Nephron progenitor cell (in vitro differentiated cells): ENCODE measurements around the gene SLC9C1.
A peak's percentile ranks its signal among the peaks of the same experiment; 100 is the strongest.
"Not testable (repeated sequence)": the region's sequence is repeated elsewhere in the genome, so short reads cannot be mapped to it uniquely, and the experiment has no call there.

Experiments used
- DNase-seq: peaks from one replicate; pipeline ENCODE4 v3.0.0; 2021
- H3K27ac Mint-ChIP-seq: 2 replicates; pipeline ENCODE4 v1.8.0; 2021; ENCODE audit warnings: mild to moderate bottlenecking, moderate library complexity, mixed read lengths
- H3K27me3 Mint-ChIP-seq: 2 replicates; pipeline ENCODE4 v1.8.0; 2021; ENCODE audit warnings: mild to moderate bottlenecking, low read depth, mixed read lengths; ENCODE audit not compliant: poor library complexity
- H3K36me3 Mint-ChIP-seq: 2 replicates; pipeline ENCODE4 v1.8.0; 2021; ENCODE audit warnings: low read depth, mixed read lengths
- H3K4me1 Mint-ChIP-seq: 2 replicates; pipeline ENCODE4 v1.8.0; 2021; ENCODE audit warnings: mixed read lengths
- H3K4me3 Mint-ChIP-seq: 2 replicates; pipeline ENCODE4 v1.8.0; 2021; ENCODE audit warnings: mild to moderate bottlenecking, moderate library complexity, mixed read lengths
- H3K9me3 Mint-ChIP-seq: 2 replicates; pipeline ENCODE4 v1.8.0; 2021; ENCODE audit warnings: mild to moderate bottlenecking, moderate library complexity, mixed read lengths
- CTCF ChIP-seq: fragments of 200-600 bp; sonication (generic); IDR thresholded peaks from 2 replicates; pipeline ENCODE4 v1.5.0; 2021; ENCODE audit warnings: antibody characterized with exemption

The SLC9C1 gene

GRCh38 chr3:112200317-112200666 lies 93.7 kb downstream of the SLC9C1 start:
- no peaks in the 10 kb centered on the region for H3K4me1 Mint-ChIP-seq
- H3K27ac Mint-ChIP-seq = no peak overlapping the region
- peaks cover 39% of the 10 kb centered on the region for H3K36me3 Mint-ChIP-seq
- no peak for TF ChIP-seq CTCF
- no peak for DNase-seq
- H3K9me3 Mint-ChIP-seq = peaks cover 14% of the 10 kb centered on the region
- H3K4me3 Mint-ChIP-seq = no peak overlapping the region
- no peaks in the 10 kb centered on the region for H3K27me3 Mint-ChIP-seq

GRCh38 chr3:112199622-112200316 lies 94.2 kb downstream of the SLC9C1 start:
- TF ChIP-seq CTCF = no peak
- peaks cover 39% of the 10 kb centered on the region for H3K36me3 Mint-ChIP-seq
- H3K27ac Mint-ChIP-seq = no peak overlapping the region
- no peak for DNase-seq
- no peak overlapping the region for H3K4me3 Mint-ChIP-seq
- H3K4me1 Mint-ChIP-seq = no peaks in the 10 kb centered on the region
- H3K27me3 Mint-ChIP-seq = no peaks in the 10 kb centered on the region
- H3K9me3 Mint-ChIP-seq = peaks cover 19% of the 10 kb centered on the region

GRCh38 chr3:112197131-112197530 lies 96.9 kb downstream of the SLC9C1 start:
- no peak for DNase-seq
- Mint-ChIP-seq H3K9me3 (peaks cover 35% of the 10 kb centered on the region), H3K4me3 (no peak overlapping the region), H3K27ac (no peak overlapping the region), H3K4me1 (no peaks in the 10 kb centered on the region), H3K36me3 (peaks cover 44% of the 10 kb centered on the region), H3K27me3 (peaks cover 5% of the 10 kb centered on the region)
- TF ChIP-seq CTCF = no peak

- Mint-ChIP-seq H3K4me1 (peaks cover 7% of the 10 kb centered on the region), H3K36me3 (peaks cover 25% of the 10 kb centered on the region), H3K9me3 (peaks cover 33% of the 10 kb centered on the region), H3K27ac (no peak overlapping the region), H3K4me3 (no peak overlapping the region), H3K27me3 (peaks cover 15% of the 10 kb centered on the region)
- DNase-seq = no peak
- TF ChIP-seq CTCF = no peak
Measured at GRCh38 chr3:112187300-112187699, 106.7 kb downstream of the SLC9C1 start.

GRCh38 chr3:112185423-112186035 lies 108.5 kb downstream of the SLC9C1 start:
- not testable (repeated sequence) for H3K27ac Mint-ChIP-seq, H3K4me1 Mint-ChIP-seq
- peaks cover 11% of the 10 kb centered on the region for H3K36me3 Mint-ChIP-seq
- peak; percentile 51 for DNase-seq
- peak overlapping the region; percentile 73 for H3K4me3 Mint-ChIP-seq
- peaks cover 15% of the 10 kb centered on the region for H3K27me3 Mint-ChIP-seq
- peaks cover 17% of the 10 kb centered on the region for H3K9me3 Mint-ChIP-seq

GRCh38 chr3:112175646-112176045 lies 118.4 kb downstream of the SLC9C1 start:
- H3K36me3 Mint-ChIP-seq = peaks cover 15% of the 10 kb centered on the region

More at GRCh38 chr3:112175646-112176045, 118.4 kb downstream of the SLC9C1 start:
- Mint-ChIP-seq H3K27ac (no peak overlapping the region), H3K4me1 (no peaks in the 10 kb centered on the region), H3K9me3 (no peaks in the 10 kb centered on the region), H3K4me3 (no peak overlapping the region), H3K27me3 (peaks cover 3% of the 10 kb centered on the region)
- TF ChIP-seq CTCF = no peak
- DNase-seq = no peak
